ENCODE results near the gene HYAL4.
"Not testable (repeated sequence)": the region's sequence is repeated elsewhere in the genome, so short reads cannot be mapped to it uniquely, and the experiment has no call there.

Gene HYAL4

GRCh38 chr7:123864012-123864411 lies 19.0 kb downstream of the HYAL4 start:
- no peak for TF ChIP-seq POLR2A (IDR thresholded peaks at IDR 0.05; ENCODE audit: low read length)
- TF ChIP-seq GATA1 (IDR thresholded peaks at IDR 0.05; ENCODE audit: low read depth, low read length), result no peak
- no peak for DNase-seq

- no peak for TF ChIP-seq POLR2A (IDR thresholded peaks at IDR 0.05; ENCODE audit: low read length)
- no peak for DNase-seq
Observed at GRCh38 chr7:123864436-123864835, 19.5 kb downstream of the HYAL4 start.

- no peak for DNase-seq
- no peak for TF ChIP-seq POLR2A (IDR thresholded peaks at IDR 0.05; ENCODE audit: low read length)
- no peak for TF ChIP-seq GATA1 (IDR thresholded peaks at IDR 0.05; ENCODE audit: low read depth, low read length)
Observed at GRCh38 chr7:123864966-123865365, 20.0 kb downstream of the HYAL4 start.

- TF ChIP-seq GATA1 (IDR thresholded peaks at IDR 0.05; ENCODE audit: low read depth, low read length) (no peak), POLR2A (IDR thresholded peaks at IDR 0.05; ENCODE audit: low read length) (no peak)
- DNase-seq, result peak; percentile 49 to 71
Observed at GRCh38 chr7:123865517-123866117, 20.6 kb downstream of the HYAL4 start.

DNA sequence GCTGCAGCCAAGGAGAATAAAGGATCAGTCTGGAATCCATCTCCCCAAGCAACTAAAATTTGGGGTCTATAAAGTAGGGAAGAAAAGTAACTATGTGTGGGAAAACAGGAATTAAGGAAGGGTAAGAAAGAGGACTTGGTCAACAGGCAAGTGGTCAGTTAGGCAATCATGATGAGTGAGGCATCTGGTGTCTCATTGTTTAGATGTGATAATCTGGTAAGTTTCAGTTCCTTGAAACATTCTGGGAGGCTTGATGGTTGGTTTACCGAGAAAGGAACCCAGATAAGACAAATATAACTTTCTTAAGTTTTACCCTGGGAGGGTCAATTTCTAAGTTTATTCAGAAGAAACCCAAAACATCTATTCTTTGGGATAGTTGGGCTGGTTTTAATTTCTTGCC lies 22.3 kb downstream of the HYAL4 start:
- TF ChIP-seq POLR2A (IDR thresholded peaks at IDR 0.05; ENCODE audit: low read length), result no peak
- TF ChIP-seq GATA1 (IDR thresholded peaks at IDR 0.05; ENCODE audit: low read depth, low read length), result no peak
- DNase-seq, result no peak

DNA sequence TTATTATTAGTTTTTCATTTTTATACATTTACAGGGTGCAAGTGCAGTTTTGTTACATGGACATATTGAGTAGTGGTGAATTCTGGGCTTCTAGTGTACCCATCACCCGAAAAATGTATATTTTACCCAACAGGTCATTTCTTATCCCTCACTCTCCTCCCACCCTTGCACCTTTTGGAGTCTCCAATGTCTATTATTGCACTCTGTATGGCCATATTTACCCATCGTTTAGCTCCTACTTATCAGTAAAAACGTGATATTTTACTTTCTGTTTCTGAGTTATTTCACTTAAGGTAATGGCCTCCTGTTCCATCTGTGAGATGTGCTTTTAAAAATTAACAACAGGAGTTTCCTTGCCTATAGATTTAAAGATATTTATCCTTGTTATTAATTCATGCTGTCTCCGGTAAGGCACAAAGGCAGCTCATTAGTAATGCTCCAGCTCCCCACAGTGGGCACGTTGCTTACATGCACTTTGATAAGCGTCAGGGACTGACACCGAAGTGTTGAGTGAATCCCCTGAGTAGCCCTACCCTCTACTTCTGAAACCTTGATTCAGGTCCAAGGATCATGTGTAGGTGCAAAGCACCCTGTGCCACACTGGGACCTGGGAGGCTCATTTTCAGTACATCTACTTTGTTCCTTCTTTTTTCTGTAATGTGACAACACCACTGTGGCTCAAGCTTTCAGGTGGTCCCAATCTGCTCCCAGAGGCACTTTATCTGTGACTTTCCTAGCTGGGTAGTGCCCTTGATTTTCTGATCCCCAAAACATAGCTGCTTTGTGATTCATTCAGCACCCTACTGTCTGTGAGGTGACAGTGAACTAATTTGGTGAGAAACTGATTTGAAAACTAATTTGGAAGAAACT lies 27.3 kb downstream of the HYAL4 start:
- TF ChIP-seq GATA1 (IDR thresholded peaks at IDR 0.05; ENCODE audit: low read depth, low read length) (no peak), POLR2A (IDR thresholded peaks at IDR 0.05; ENCODE audit: low read length) (no peak)
- DNase-seq, result peak; percentile 34 to 54

- no peak for DNase-seq
- TF ChIP-seq POLR2A (IDR thresholded peaks at IDR 0.05; ENCODE audit: low read length), result no peak
- no peak for TF ChIP-seq GATA1 (IDR thresholded peaks at IDR 0.05; ENCODE audit: low read depth, low read length)
Observed at GRCh38 chr7:123872908-123873307, 27.9 kb downstream of the HYAL4 start.

DNA sequence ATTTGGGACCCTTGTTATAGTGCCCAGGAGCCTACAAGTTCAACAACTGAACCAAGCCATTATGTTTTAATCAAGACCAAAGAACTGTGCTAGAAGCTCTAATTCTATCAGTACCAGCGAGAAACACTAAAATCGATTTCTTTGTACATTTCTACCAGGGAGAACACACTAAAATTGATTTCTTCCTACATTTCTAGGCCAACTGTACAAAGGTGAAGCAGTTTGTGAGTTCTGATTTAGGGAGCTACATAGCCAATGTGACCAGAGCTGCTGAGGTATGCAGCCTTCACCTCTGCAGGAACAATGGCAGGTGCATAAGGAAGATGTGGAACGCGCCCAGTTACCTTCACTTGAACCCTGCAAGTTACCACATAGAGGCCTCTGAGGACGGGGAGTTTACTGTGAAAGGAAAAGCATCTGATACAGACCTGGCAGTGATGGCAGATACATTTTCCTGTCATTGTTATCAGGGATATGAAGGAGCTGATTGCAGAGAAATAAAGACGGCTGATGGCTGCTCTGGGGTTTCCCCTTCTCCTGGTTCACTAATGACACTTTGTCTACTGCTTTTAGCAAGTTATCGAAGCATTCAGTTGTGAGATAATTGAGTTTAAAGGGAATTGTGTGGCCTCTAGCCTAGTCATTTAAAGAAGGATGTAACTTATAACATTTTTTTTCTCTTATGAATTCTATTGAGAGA lies 31.7 kb downstream of the HYAL4 start:
- DNase-seq, result no peak
- TF ChIP-seq GATA1 (IDR thresholded peaks at IDR 0.05; ENCODE audit: low read depth, low read length) (no peak), POLR2A (IDR thresholded peaks at IDR 0.05; ENCODE audit: low read length) (no peak)

- no peak for TF ChIP-seq POLR2A (IDR thresholded peaks at IDR 0.05; ENCODE audit: low read length)
- TF ChIP-seq GATA1 (IDR thresholded peaks at IDR 0.05; ENCODE audit: low read depth, low read length), result no peak
- DNase-seq, result no peak
Observed at GRCh38 chr7:123879628-123880027, 34.7 kb downstream of the HYAL4 start.

DNA sequence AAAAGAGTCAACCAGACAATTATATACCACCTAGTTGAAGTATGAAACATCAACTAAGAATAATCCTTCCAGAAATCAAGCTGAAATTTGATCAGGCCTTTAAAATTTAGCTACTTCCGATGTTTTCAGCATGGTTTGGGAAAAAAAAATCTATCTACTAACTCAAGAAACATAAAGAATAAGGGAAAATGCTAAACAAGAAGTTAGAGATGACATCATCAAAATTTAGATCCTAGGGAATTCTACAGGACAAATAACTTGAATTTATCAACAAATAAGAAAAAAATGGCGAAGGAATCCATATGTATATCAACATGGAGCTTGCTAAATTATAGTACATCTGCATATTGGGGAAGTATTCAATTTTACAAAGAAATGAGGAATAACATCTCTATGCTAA lies 36.3 kb downstream of the HYAL4 start:
- no peak for TF ChIP-seq POLR2A (IDR thresholded peaks at IDR 0.05; ENCODE audit: low read length)
- TF ChIP-seq GATA1 (IDR thresholded peaks at IDR 0.05; ENCODE audit: low read depth, low read length), result no peak
- DNase-seq, result no peak

- no peak for DNase-seq
Observed at GRCh38 chr7:123883154-123883553, 38.2 kb downstream of the HYAL4 start.

GRCh38 chr7:123888192-123888591 lies 43.2 kb downstream of the HYAL4 start:
- TF ChIP-seq GATA1 (IDR thresholded peaks at IDR 0.05; ENCODE audit: low read depth, low read length), result no peak
- no peak for TF ChIP-seq POLR2A (IDR thresholded peaks at IDR 0.05; ENCODE audit: low read length)

More at GRCh38 chr7:123883154-123883553, 38.2 kb downstream of the HYAL4 start:
- no peak for TF ChIP-seq GATA1 (IDR thresholded peaks at IDR 0.05; ENCODE audit: low read depth, low read length)
- no peak for TF ChIP-seq POLR2A (IDR thresholded peaks at IDR 0.05; ENCODE audit: low read length)

DNA sequence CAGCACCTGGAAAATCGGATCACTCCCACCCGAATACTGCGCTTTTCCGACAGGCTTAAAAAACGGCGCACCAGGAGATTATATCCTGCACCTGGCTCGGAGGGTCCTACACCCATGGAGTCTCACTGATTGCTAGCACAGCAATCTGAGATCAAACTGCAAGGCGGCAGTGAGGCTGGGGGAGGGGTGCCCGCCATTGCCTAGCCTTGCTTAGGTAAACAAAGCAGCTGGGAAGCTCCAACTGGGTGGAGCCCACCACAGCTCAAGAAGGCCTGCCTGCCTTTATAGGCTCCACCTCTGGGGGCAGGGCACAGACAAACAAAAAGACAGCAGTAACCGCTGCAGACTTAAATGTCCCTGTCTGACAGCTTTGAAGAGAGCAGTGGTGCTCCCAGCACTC lies 49.8 kb downstream of the HYAL4 start:
- not testable (repeated sequence) for DNase-seq

More at GRCh38 chr7:123888192-123888591, 43.2 kb downstream of the HYAL4 start:
- DNase-seq, result no peak

DNA sequence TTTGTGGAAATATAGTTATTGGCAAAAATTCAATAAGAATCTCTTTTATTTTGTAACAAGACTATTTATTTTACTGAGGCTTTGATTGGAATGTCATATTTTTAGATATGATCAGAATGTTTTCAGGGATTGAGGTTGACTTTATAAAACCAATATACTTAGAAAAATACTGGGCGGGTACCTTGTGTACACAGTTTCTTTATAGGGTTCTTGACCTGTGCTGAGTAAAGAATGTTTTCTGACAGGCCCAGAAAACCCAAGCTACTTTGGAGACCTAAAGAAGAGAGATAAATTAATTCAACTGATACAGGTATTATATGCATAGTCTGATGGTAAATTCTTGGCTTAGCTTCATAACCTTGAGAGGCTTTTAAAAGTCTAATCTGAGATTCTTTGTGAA lies 56.1 kb downstream of the HYAL4 start:
- no peak for DNase-seq
- no peak for TF ChIP-seq POLR2A (IDR thresholded peaks at IDR 0.05; ENCODE audit: low read length)
- no peak for TF ChIP-seq GATA1 (IDR thresholded peaks at IDR 0.05; ENCODE audit: low read depth, low read length)

Data from erythroblast (primary cell).